Sciatic nerve (tissue), 2 donors: Measurements from ENCODE around the gene MLPH. TPM values are rescaled to one million over a fixed set of nuclear protein-coding genes. Genes with fewer than 3 reads are reported as not detected.

ENCODE experiments used
- ATAC-seq: fragments of 200-7000 bp; cut with Tn5 transposase; one replicate; pipeline ENCODE4 v1.9.1; 2020; ENCODE audit warnings: mild to moderate bottlenecking, moderate library complexity
- DNase-seq: peaks from one replicate; pipeline ENCODE4 v3.0.0-alpha.2; 2020; ENCODE audit warnings: low spot score
- intact Hi-C: fragments of 100-400 bp; cut with DNase I; formaldehyde crosslinking; loops from one replicate; pipeline ENCODE4 v1.14.2; 2022
- total RNA-seq: library from RNA; stranded (reverse); fragmentation: NEBNext Ultra II Directional; extraction: Animal tissue kit (Norgen Biotek cat#: 25700); gene quantifications from one replicate; pipeline ENCODE4 v1.2.1, GENCODE V29; 2021
- donor health status: DM: no; HTN: no; CAD: no.
- donor health status: DM: no; HTN: no; CAD: no.

Gene MLPH
- total RNA-seq, 1 donor from 2014 or later, result 25.5 TPM

DNA sequence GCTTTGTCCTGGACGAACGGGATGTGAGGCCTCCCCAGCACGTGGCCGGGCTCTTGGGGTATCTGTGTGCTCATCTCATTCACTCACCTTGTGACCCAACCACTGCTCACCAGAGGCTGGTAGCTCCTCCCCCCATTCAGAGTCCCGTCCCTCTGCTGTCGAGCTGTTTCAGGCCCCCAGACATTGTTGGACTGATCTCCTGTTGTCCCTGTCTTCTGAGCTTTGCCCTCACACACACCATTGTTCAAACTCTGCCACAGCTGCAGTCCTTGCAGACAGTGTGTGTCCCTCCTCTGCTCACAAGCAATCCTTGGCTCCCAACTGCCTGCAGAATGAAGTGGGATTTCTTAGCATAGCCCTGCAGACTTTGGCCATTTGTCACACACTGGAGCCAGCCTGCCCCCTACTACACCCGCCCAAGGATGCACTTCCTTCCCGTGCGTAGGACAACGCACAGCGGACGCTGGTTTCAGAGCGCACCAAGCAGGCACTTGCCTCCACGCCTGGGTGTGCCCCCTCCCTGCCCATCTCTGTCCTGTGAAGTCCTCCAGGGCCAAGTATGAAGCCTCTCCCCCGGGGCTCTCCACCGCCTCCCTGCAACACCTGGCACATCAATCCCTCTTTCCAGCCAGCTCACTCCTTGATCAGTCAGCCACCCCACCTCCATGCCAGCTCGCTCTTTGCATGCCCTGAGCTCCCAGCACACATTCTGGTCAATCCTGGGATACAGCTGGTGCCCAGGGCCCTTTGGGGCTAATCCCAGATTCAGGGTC, 62.8 kb downstream of the MLPH start:
- intact Hi-C loops, result no loop called here
- DNase-seq (no peak), ATAC-seq (no peak)

DNA sequence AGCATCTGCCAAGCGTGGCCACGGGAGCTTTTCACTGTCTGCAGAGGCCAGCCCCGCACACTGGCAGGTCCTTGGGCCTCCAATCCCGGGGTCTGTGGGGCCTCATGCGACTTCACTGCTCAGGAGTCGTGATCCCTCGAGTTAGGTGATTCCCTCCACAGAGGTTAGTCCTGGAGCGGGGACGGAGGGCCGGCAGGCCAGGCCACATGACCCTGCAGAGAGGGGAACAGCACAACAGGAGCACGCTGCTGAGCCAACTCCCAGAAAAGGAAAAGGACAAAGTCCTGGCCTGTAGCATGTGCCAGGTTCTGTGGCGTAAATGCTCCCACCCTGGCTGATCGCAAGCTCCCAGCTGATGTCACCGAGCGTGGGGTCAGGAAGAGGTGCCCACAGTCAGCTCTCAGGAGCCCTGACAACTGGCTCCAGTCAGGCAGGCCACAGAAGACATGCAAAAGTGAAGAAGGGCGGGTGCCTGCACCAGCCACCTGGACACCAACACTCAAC, 64.1 kb downstream of the MLPH start:
- ATAC-seq (peak; percentile 21), DNase-seq (peak; percentile 33)
- intact Hi-C loops, result no loop called here

DNA sequence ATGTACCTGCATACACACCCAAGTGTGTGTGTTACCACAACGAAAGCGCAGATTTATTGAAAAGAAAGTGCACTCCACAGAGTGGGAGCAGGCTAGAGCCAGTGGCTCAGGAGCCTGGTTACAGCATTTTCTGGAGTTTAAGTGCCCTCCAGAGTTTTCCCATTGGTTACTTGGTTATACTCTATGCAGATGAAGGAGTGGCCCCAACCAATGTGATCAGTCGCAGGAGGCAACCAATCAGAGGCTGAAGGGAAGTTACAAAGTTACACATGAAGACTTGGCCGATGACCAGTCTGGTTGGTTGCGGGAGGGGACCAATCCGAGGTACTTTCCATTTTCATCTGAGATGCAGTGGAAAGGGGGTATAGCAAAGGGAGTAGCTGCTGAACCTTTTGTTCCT, 65.9 kb downstream of the MLPH start:
- DNase-seq (no peak), ATAC-seq (no peak)
- intact Hi-C loops, result no loop called here

DNA sequence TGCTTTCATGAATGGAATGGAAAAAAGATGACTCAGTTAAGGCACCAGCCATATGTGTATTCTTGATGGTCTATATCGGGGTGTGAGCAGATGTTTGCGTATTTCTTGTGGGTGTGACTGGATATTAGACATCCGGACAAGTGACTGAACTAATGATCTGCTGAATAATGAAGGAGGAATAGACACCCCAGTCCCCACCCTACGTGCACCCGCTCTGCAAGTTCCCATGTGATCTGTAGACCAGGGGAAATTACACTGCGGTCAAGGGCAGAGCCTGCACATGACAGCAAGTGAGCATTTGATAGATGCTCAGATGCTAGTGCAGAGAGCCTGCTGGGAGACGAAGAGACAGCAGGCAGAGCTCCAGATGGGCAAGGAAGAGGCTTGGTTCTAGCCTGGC, 66.9 kb downstream of the MLPH start:
- intact Hi-C loops, result loop anchor here (2.0 kb wide), 1 partner anchor 35 kb away; no protein-coding TSS in a partner anchor
- no peak for ATAC-seq
- DNase-seq, result no peak

DNA sequence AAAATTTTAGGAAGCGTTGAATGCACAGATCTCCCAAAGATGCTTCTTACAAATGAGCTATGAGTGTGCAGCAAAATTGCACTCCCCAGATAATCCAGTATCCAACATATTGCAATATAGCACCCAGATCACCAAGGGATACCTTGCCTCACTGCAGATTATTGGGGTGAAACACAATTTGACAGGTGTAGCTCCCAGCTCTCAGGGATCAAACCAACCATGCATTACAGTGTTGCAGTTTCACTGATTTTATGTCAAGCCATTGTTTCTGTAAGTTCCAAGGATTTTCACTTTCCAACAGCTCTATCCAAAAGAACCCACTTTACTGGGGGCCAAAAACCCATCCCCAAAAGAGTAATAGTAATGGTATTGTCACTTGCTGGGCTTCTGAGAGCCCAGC, 68.5 kb downstream of the MLPH start:
- ATAC-seq (no peak), DNase-seq (no peak)
- intact Hi-C loops, result loop anchor here (2.0 kb wide), 1 partner anchor 37 kb away; no protein-coding TSS in a partner anchor

- intact Hi-C loops, result no loop called here
- DNase-seq (no peak), ATAC-seq (no peak)
Observed at GRCh38 chr2:237556773-237557632, 70.0 kb downstream of the MLPH start.

GRCh38 chr2:237557633-237558015, 70.6 kb downstream of the MLPH start:
- ATAC-seq (no peak), DNase-seq (no peak)
- intact Hi-C loops, result no loop called here

GRCh38 chr2:237558961-237559641, 72.0 kb downstream of the MLPH start:
- intact Hi-C loops, result no loop called here
- ATAC-seq (peak; percentile 86), DNase-seq (peak; percentile 87)

- ATAC-seq (no peak), DNase-seq (no peak)
- intact Hi-C loops, result no loop called here
Observed at GRCh38 chr2:237561221-237561620, 74.2 kb downstream of the MLPH start.

GRCh38 chr2:237563816-237564215, 76.8 kb downstream of the MLPH start:
- intact Hi-C loops, result no loop called here
- DNase-seq (no peak), ATAC-seq (no peak)

- DNase-seq, result no peak
- ATAC-seq, result no peak
Observed at GRCh38 chr2:237564526-237565131, 77.6 kb downstream of the MLPH start.

GRCh38 chr2:237565974-237566373, 78.9 kb downstream of the MLPH start:
- ATAC-seq, result no peak
- intact Hi-C loops, result no loop called here
- no peak for DNase-seq

More at GRCh38 chr2:237564526-237565131, 77.6 kb downstream of the MLPH start:
- intact Hi-C loops, result no loop called here

DNA sequence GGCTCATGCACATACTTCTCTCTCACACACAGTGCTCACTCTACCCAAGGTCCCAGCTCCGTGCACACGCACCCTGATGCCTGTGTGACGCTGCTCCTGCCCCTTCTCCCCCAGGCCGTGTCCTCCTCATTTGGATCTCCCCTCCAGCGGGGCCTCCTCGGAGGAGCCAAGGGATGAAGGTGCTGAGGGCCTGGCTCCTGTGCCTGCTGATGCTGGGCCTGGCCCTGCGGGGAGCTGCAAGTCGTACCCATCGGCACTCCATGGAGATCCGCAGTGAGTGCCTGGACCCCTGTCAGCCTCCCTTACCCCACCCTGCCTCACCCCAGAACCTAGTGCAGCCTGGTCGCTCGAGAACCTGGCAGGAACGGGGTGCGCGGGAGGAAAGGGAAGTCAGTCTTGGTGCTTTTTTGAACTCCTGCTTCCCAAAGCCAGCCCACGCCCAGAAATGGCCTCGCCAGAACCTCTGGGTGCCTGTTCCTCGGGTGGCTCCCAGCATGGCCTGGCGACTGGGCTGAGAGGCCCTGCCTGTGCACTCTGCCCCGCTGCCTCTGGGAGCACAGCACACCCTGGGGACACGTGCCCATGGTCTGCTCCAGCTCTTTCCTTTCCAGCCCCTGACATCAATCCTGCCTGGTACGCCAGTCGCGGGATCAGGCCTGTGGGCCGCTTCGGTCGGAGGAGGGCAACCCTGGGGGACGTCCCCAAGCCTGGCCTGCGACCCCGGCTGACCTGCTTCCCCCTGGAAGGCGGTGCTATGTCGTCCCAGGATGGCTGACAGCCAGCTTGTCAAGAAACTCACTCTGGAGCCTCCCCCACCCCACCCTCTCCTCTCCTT, 79.6 kb downstream of the MLPH start, which contains the start of gene PRLH:
PRLH (plus strand) TSS at position 174 of the 835 bp plus-strand sequence; CDS start at position 174, 0 bp downstream.
- no peak for ATAC-seq
- DNase-seq, result no peak
- intact Hi-C loops, result no loop called here

DNA sequence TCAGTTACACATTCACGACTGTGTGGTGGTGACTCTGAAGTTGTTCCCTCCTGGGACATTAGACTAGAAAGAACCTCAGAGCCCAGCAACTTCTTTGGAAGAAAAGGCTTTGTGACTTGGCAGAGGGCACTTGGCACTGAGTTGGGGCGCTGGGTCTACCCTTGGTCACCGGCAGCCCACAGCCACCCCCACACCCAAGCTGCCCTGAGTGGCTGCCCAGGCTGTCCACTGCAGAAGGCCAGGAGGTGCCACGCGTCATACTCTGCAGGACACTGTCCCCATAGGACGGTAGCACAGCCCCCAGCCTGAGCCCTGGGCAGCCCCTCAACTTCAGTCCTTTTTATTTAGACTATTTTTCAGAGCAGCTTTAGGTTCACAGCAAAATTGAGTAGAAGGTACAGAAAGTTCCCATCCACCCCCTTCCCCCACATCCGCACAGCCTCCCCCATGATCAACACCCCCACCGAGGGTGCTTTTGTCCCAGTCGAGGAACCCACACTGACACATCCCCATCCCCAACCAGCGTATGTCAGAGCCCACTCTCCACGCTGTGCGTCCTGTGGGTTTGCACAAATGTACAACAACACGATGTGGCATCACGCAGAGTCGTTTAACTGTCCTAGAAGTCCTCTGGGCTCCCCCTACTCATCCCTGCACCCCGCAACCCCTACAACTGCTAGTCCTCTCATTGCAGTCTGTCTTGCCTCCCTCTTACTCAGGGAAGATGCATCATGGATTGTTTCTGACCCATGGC, 80.4 kb downstream of the MLPH start:
- intact Hi-C loops, result no loop called here
- no peak for ATAC-seq
- DNase-seq, result no peak

- DNase-seq (no peak), ATAC-seq (no peak)
- intact Hi-C loops, result no loop called here
Observed at GRCh38 chr2:237568121-237568660, 81.1 kb downstream of the MLPH start.

DNA sequence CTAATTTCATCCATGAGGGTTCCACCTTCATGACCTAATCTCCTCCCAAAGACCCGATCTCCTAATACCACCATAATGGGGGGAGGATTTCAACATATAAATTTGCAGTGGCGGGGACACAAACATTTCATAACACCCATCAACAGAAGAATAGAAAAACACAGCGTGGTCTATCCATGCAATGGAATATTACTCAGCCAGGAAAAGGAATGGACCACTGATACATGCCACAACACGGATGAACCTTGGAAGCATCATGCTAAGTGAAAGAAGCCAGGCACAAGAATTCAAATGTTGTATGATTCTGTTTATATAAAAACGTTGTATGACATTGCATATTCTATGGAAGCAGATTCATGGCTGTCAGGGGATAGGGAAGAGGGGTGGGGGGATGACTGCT, 82.0 kb downstream of the MLPH start:
- intact Hi-C loops, result no loop called here
- no peak for ATAC-seq

GRCh38 chr2:237569896-237570295, 82.8 kb downstream of the MLPH start:
- DNase-seq, result no peak
- intact Hi-C loops, result loop anchor here (5.0 kb wide), 1 partner anchor 58 kb away; no protein-coding TSS in a partner anchor

More for the DNA sequence above, 82.0 kb downstream of the MLPH start:
- no peak for DNase-seq

More at GRCh38 chr2:237569896-237570295, 82.8 kb downstream of the MLPH start:
- ATAC-seq, result no peak
